Activated CD8-positive, alpha-beta memory T cell treated with anti-CD3 and anti-CD28 coated beads, Interleukin-2, amount 50 U/mL, for 24 hours (primary cell): ENCODE results near the gene SYCP3.

Experiments used
- DNase-seq: peaks from one replicate; pipeline ENCODE4 v3.0.0-alpha.2; 2020; ENCODE audit errors: extremely low read depth

Gene SYCP3

GRCh38 chr12:101738920-101739665 lies at the start of gene SYCP3:
Gene SYCP3 (minus strand): TSS chr12:101739462. CDS start chr12:101737935, 1,527 bp downstream.
- no peak for DNase-seq

DNA sequence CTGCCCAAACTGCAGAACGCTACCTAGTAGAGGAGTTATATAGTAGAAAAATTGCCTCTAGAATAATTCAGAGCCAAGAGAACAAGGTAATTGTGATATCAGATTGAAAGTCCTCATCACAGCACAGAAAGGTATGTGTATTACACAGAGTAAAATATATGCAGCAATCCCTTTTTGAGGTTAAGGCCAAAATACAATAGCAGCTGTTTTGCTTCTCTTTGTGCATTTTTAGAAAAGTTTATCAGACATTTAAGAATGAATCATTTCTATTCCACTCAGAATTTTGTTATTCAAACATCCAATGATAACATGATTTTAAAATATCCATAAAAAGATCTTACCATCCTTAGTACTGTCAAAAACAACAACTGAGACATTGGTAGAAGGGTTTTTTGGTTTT lies 46.4 kb upstream of the SYCP3 start:
- no peak for DNase-seq

DNA sequence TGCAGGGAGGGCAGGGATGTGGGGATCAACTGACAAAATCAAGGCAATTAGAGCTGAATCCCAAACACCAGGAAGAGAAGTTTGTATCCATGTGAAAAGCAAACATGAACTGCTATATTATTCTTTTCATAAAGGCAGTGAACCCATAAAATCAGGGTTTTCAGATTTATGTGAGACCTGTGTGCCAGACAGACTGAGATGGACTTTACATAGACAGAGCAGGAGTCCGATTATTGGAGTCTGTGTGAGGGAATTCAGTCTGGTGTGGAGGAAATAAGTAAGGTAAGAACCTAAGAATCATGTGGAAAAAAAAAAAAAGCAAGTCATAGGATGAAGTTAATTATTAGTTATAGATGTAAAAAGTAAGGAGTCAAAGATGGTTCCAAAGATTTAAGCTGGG lies 45.1 kb upstream of the SYCP3 start:
- no peak for DNase-seq

DNA sequence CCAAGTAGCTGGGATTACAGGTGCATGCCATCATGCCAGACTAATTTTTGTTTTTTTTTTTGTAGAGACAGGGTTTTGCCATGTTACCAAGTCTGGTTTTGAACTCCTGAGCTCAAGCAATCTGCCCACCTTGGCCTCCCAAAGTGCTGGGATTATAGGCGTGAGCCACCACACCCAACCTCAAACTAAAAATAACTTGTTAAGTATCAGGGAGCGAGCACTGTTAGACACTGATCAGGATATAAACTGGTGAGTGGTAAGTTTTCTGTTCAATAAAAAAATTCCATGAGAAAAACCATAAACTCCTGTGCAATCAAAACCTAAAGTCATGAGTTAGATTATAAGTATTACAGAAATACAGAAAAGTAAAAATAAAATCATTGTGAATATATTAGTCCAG lies 44.6 kb upstream of the SYCP3 start:
- DNase-seq = no peak

- no peak for DNase-seq
Observed at GRCh38 chr12:101783150-101783549, 43.9 kb upstream of the SYCP3 start.

DNA sequence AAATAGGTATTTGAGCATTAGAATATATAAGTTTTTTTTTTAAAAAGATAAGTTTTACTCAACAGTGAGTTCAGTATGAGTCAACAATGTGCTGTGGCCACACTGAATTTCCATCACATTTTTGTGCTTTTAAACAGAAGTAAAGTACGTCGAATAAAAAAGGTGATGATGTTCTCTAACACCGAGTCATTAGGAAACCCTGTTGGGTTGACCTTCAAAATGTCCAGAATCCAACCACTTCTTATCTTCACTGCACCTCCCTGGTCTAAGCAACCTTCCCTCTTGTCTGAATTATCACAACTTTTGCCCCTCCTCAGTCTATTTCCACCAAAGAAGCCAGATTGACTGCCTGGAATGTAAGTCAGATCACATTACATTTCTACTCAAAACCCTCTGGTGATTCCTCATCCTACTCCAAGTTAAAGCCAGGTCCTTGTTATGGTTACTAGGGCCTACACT lies 43.0 kb upstream of the SYCP3 start:
- no peak for DNase-seq

DNA sequence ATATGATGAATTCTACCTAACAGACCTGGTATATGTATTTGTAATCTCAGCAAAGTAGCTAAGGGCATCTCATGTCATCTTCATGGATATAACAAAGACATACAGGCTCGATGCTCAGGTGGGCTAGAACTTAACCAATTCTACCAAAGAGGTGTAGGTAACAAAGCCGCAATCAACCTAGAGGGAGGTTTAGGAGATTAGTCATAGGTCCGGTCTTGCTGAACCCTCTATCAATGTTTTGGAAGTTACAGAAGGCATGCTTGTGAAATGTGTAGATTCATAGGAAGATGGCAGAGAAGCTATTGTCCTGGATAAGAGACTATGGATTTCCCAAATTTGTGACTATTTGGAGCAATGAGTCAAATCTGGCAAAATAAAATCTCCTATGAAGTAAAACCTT lies 42.6 kb upstream of the SYCP3 start:
- DNase-seq = no peak

- no peak for DNase-seq
Observed at GRCh38 chr12:101780599-101780998, 41.3 kb upstream of the SYCP3 start.

DNA sequence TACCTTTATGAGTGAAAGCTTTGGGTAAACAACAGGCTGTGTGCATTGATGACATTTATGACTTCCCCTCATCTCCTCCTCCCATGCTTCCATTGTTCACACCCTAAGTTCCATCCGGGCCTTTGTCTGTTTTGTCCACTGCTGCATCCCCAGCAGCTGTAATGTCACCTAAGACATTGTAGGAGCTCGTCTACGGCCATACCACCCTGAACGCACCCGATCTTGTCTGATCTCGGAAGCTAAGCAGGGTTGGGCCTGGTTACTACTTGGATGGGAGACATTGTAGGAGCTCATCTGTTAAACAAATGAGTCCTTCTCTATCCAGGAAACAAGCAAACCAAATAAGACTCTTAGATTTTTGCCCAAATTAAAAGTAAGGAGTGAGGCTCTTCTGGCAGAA lies 40.4 kb upstream of the SYCP3 start:
- no peak for DNase-seq

DNA sequence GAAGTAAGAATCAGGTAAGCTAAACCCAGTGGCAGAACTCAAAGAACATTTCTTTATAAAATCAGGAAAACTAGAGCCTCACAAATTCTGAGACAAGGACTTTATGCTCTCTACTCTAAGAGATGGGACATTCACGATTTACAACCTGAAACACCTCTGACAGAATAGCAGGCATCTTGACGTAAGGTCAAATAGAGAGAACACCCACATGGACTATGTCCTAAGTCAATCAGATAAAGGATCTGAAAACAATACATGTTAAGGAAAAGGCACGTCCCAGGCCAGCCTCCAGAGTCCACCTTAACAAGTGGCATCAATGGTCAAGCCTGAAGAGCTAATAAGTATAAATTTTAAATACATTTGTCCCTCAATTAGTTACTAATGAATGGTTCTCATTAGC lies 39.9 kb upstream of the SYCP3 start:
- DNase-seq = no peak

DNA sequence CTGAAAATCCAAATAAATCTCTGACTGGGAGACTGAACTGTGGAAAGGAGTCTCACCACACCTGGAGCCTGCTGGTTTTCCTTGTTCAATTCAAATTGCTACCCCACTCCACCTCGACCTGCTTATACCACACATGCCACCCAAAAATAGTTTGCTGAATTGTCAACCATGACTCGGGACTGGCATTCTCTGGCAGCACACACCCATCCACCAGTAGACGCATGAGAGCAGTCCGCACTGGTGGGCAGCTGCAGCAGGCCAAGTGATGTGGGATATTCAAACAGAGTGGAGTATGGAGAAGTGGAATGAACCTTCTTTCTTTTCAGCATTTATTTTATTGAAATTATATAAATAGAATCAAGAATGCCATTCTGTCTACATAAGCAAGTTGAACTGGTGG lies 38.7 kb upstream of the SYCP3 start:
- no peak for DNase-seq

DNA sequence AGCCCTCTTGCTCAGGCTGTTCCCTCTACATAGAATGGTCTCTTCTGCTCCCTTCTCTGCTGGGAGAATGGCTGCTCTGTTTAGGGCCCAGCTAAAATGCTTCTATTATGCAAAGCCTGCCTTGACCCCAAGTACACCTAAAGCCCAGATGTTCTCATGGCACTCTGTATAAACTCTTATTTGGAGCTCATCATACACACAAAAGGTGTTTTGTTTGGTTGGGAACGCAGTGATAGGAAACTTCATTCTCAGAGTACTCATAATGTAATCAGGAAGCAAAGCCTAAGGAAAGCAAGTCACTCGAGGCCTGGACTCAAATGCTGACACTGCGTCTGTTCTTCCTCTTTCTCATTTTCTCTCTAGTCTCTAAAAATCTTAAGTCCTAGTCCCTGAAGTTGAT lies 38.2 kb upstream of the SYCP3 start:
- DNase-seq = no peak

GRCh38 chr12:101775816-101776215 lies 36.6 kb upstream of the SYCP3 start:
- no peak for DNase-seq

GRCh38 chr12:101773650-101774162 lies 34.4 kb upstream of the SYCP3 start:
- DNase-seq = peak; percentile 21

DNA sequence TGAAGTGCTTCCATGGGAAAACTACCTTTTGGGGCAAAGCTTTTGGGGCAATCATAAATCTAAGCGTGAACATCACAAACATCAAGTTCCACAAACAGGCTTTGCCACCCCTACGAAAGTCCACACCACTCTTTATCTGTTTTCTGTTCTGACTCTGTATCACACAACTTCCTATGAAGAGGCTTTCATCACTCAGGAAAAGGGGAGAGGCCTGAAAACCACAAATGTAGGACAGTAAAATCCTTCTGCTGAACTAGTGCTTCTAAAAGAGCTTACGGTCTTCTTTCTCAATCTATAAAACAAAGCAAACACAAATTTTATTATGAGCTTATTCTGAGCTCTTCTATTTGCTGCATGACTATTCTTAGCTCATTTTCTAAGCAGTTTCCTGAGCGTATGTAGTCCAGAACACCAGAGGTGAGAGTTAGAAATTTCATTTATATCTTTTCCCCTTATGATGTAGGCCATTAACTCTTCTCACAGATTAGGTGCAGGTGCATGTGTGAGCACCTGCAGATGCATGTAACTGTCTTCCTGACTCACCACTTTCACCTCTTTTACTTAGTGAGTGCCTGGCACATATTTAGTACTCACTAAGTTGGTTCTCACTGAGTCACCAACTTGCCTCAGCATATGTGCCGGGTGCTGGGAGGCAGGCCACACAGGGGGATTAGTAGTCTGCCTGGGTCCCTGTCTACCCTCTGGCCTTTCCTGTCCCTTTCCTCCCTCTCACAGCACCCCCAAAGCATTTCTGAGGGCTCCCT lies 32.9 kb upstream of the SYCP3 start:
- DNase-seq = no peak

GRCh38 chr12:101769865-101770264 lies 30.6 kb upstream of the SYCP3 start:
- DNase-seq = no peak

DNA sequence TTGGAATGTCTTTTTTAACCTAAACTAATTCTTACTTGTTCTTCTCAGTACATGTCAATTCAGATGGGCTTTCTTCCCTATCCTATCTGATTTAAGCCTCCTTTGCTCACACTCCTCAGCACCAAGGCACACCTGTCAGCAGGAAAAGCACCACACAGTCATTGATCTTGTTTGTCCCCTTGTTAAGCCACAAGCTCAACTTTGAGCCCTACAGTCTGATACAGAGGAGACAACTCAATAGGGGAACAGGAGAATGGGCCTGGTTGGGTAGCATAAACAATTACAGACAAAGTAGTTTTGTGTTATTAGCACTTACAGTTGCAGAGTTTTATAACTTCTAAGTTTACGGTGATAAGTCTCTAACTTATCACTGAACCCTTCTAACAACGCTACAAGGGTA lies 29.5 kb upstream of the SYCP3 start:
- DNase-seq = no peak

GRCh38 chr12:101767537-101767936 lies 28.3 kb upstream of the SYCP3 start:
- no peak for DNase-seq

GRCh38 chr12:101764051-101764792 lies 25.0 kb upstream of the SYCP3 start:
- no peak for DNase-seq

GRCh38 chr12:101763246-101763931 lies 24.1 kb upstream of the SYCP3 start:
- no peak for DNase-seq

- DNase-seq = no peak
Observed at GRCh38 chr12:101761781-101762180, 22.5 kb upstream of the SYCP3 start.

GRCh38 chr12:101761350-101761749 lies 22.1 kb upstream of the SYCP3 start:
- no peak for DNase-seq
